ENCODE data around the gene MTHFS.

The MTHFS gene

GRCh38 chr15:79874242-79874641 lies 22.6 kb downstream of the MTHFS start:
- no peak for DNase-seq

GRCh38 chr15:79872358-79873017 lies 24.3 kb downstream of the MTHFS start:
- no peak for DNase-seq

- DNase-seq: no peak
Measured at GRCh38 chr15:79868554-79868953, 28.3 kb downstream of the MTHFS start.

GRCh38 chr15:79863886-79864285 lies 32.9 kb downstream of the MTHFS start:
- DNase-seq: no peak

GRCh38 chr15:79862191-79862590 lies 34.6 kb downstream of the MTHFS start:
- DNase-seq: no peak

GRCh38 chr15:79860661-79861060 lies 36.2 kb downstream of the MTHFS start:
- DNase-seq: no peak

- DNase-seq: no peak
Measured at GRCh38 chr15:79858469-79858868, 38.3 kb downstream of the MTHFS start.

GRCh38 chr15:79853492-79854328 lies 43.1 kb downstream of the MTHFS start:
- peak; percentile 20 for DNase-seq

GRCh38 chr15:79849789-79850188 lies 47.0 kb downstream of the MTHFS start:
- no peak for DNase-seq

- no peak for DNase-seq
Measured at GRCh38 chr15:79846539-79846938, 50.3 kb downstream of the MTHFS start.

- DNase-seq: no peak
Measured at GRCh38 chr15:79844221-79844620, 52.6 kb downstream of the MTHFS start.

GRCh38 chr15:79837846-79838245 lies 59.0 kb downstream of the MTHFS start:
- DNase-seq: no peak

GRCh38 chr15:79834495-79834894 lies 62.3 kb downstream of the MTHFS start:
- DNase-seq: no peak

GRCh38 chr15:79832367-79833120 lies 64.3 kb downstream of the MTHFS start:
- DNase-seq: no peak

- DNase-seq: no peak
Measured at GRCh38 chr15:79831604-79832003, 65.2 kb downstream of the MTHFS start.

- no peak for DNase-seq
Measured at GRCh38 chr15:79829950-79830349, 66.9 kb downstream of the MTHFS start.

- no peak for DNase-seq
Measured at GRCh38 chr15:79828447-79828846, 68.4 kb downstream of the MTHFS start.

GRCh38 chr15:79826800-79827199 lies 70.0 kb downstream of the MTHFS start:
- DNase-seq: no peak

- no peak for DNase-seq
Measured at GRCh38 chr15:79824136-79824701, 72.6 kb downstream of the MTHFS start.

GRCh38 chr15:79820820-79821219 lies 76.0 kb downstream of the MTHFS start:
- no peak for DNase-seq

GRCh38 chr15:79820176-79820575 lies 76.6 kb downstream of the MTHFS start:
- DNase-seq: no peak

- no peak for DNase-seq
Measured at GRCh38 chr15:79816571-79816970, 80.2 kb downstream of the MTHFS start.

GRCh38 chr15:79815468-79815867 lies 81.3 kb downstream of the MTHFS start:
- DNase-seq: no peak

All from T1000 (cell line).